HEK293 (cell line): ENCODE measurements around the gene CNTNAP5.

Source experiments
- CTCF ChIA-PET: fragments of 350-600 bp; formaldehyde crosslinking; extraction: SDS; loops from one replicate; lab custom pipeline; 2021; ENCODE audit warnings: antibody characterized with exemption; lab: Yijun Ruan, JAX
- POLR2A ChIA-PET: fragments of 300-600 bp; formaldehyde crosslinking; extraction: SDS; loops from one replicate; lab custom pipeline; 2020; ENCODE audit warnings: antibody characterized with exemption, inconsistent platforms; lab: Yijun Ruan, JAX
- H3K27ac ChIP-seq: fragments of 200-500 bp; sonication (Bioruptor generic); 2 replicates; pipeline ENCODE4 v1.5.1; 2014; ENCODE audit warnings: low read depth, low read length, control low read depth, inconsistent platforms; ENCODE audit errors: extremely low read depth
- H3K36me3 ChIP-seq, 2 experiments: fragments of 200-500 bp in 1 of 2; sonication (Bioruptor generic) in 1 of 2; 1 replicate in 1 of 2; 2 replicates in 1 of 2; pipeline ENCODE4 v1.5.1; 2014 to 2017; ENCODE audit warnings: inconsistent platforms in 2 of 2, low read length in 2 of 2; ENCODE audit not compliant: control insufficient read depth in 2 of 2, insufficient read depth in 1 of 2
- H3K4me1 ChIP-seq: fragments of 200-500 bp; sonication (Bioruptor generic); 2 replicates; pipeline ENCODE4 v1.5.1; 2014; ENCODE audit warnings: mild to moderate bottlenecking, low read length, inconsistent platforms; ENCODE audit not compliant: control insufficient read depth, insufficient read depth
- H3K4me3 ChIP-seq: 2 replicates; pipeline ENCODE4 v1.5.1; 2011; ENCODE audit warnings: low read depth, mild to moderate bottlenecking, control low read depth, low read length, moderate library complexity
- H3K9me3 ChIP-seq: fragments of 200-500 bp; sonication (Bioruptor generic); 2 replicates; pipeline ENCODE4 v1.5.1; 2014; ENCODE audit warnings: low read depth, low read length, inconsistent platforms; ENCODE audit not compliant: control insufficient read depth, insufficient read depth
- KLF1 ChIP-seq: fragments of 450-650 bp; formaldehyde crosslinking; IDR thresholded peaks from 2 replicates; pipeline ENCODE4 v1.5.1; 2016; ENCODE audit warnings: missing biosample characterization, missing genetic modification characterization
- KLF7 ChIP-seq: fragments of 450-650 bp; formaldehyde crosslinking; IDR thresholded peaks from 2 replicates; pipeline ENCODE4 v1.5.1; 2016; ENCODE audit warnings: missing biosample characterization, missing genetic modification characterization, borderline replicate concordance
- MZF1 ChIP-seq: fragments of 450-650 bp; formaldehyde crosslinking; IDR thresholded peaks from 2 replicates; pipeline ENCODE4 v1.5.1; 2017; ENCODE audit warnings: missing biosample characterization, missing genetic modification characterization, borderline replicate concordance
- PRDM10 ChIP-seq: fragments of 450-650 bp; formaldehyde crosslinking; IDR thresholded peaks from 2 replicates; pipeline ENCODE4 v1.5.1; 2016; ENCODE audit warnings: missing biosample characterization, missing genetic modification characterization
- RBAK ChIP-seq: fragments of 450-650 bp; formaldehyde crosslinking; IDR thresholded peaks from 2 replicates; pipeline ENCODE4 v1.5.1; 2016; ENCODE audit warnings: missing biosample characterization, missing genetic modification characterization
- TCF7L2 ChIP-seq: IDR thresholded peaks from 2 replicates; pipeline ENCODE4 v1.6.1; 2011; ENCODE audit warnings: low read depth, mild to moderate bottlenecking, inconsistent platforms, low read length, moderate library complexity, borderline replicate concordance
- ZBTB11 ChIP-seq: fragments of 450-650 bp; formaldehyde crosslinking; conservative IDR thresholded peaks from 2 replicates; pipeline ENCODE4 v1.5.1; 2016; ENCODE audit warnings: low read depth, missing biosample characterization, missing genetic modification characterization
- ZNF311 ChIP-seq: fragments of 450-650 bp; formaldehyde crosslinking; IDR thresholded peaks from 2 replicates; pipeline ENCODE4 v1.5.1; 2017; ENCODE audit warnings: missing biosample characterization, missing genetic modification characterization, borderline replicate concordance
- ZNF324 ChIP-seq: fragments of 450-650 bp; formaldehyde crosslinking; IDR thresholded peaks from 2 replicates; pipeline ENCODE4 v1.5.1; 2016; ENCODE audit warnings: missing biosample characterization, missing genetic modification characterization
- ZNF610 ChIP-seq: fragments of 450-650 bp; formaldehyde crosslinking; IDR thresholded peaks from 2 replicates; pipeline ENCODE4 v1.5.1; 2016; ENCODE audit warnings: missing biosample characterization, missing genetic modification characterization, borderline replicate concordance
- ZNF677 ChIP-seq: fragments of 450-650 bp; IDR thresholded peaks from 2 replicates; pipeline ENCODE4 v1.5.0; 2018; ENCODE audit warnings: missing biosample characterization, mild to moderate bottlenecking, missing genetic modification characterization, moderate library complexity
- ZNF792 ChIP-seq: fragments of 450-650 bp; formaldehyde crosslinking; IDR thresholded peaks from 2 replicates; pipeline ENCODE4 v1.5.1; 2016; ENCODE audit warnings: missing biosample characterization, missing genetic modification characterization

Gene CNTNAP5

GRCh38 chr2:124633812-124634211, 608.7 kb downstream of the CNTNAP5 start (continued):
- TF ChIP-seq ZNF324 (tag by site-specific recombination): no peak

- Histone ChIP-seq H3K4me1 (no peaks in the 10 kb centered on the region), H3K9me3 (no peaks in the 10 kb centered on the region), H3K4me3 (no peak overlapping the region), H3K36me3 (no peaks in the 10 kb centered on the region), H3K27ac (no peak overlapping the region)
- TF ChIP-seq MZF1 (tag by site-specific recombination): no peak
- no peak for TF ChIP-seq ZNF311 (tag by site-specific recombination)
- no peak for TF ChIP-seq ZNF792 (tag by site-specific recombination)
- no peak for TF ChIP-seq KLF7 (tag by site-specific recombination)
- no peak for TF ChIP-seq RBAK (tag by site-specific recombination)
- no peak for TF ChIP-seq TCF7L2
- TF ChIP-seq ZNF677 (tag by site-specific recombination): no peak
- TF ChIP-seq KLF1 (tag by site-specific recombination): no peak
- no peak for TF ChIP-seq ZNF610
- no peak for TF ChIP-seq PRDM10 (tag by site-specific recombination)
- POLR2A ChIA-PET: interaction anchor here (0.6 kb wide), 1 partner anchor 180 kb away, joined by 4 read pairs; no protein-coding TSS in a partner anchor
- CTCF ChIA-PET: no interaction called here
These were observed 614.4 kb downstream of the CNTNAP5 start for GRCh38 chr2:124639524-124639923.

- POLR2A ChIA-PET: no interaction called here
These were observed 615.2 kb downstream of the CNTNAP5 start for GRCh38 chr2:124640221-124640750.

More at GRCh38 chr2:124640221-124640750, 615.2 kb downstream of the CNTNAP5 start:
- H3K4me3 ChIP-seq: no peak overlapping the region
- H3K4me1 ChIP-seq: no peaks in the 10 kb centered on the region
- H3K36me3 ChIP-seq: no peaks in the 10 kb centered on the region
- no peak overlapping the region for H3K27ac ChIP-seq
- TF ChIP-seq ZBTB11 (tag by site-specific recombination) (no peak), ZNF792 (tag by site-specific recombination) (no peak)
- H3K9me3 ChIP-seq: no peaks in the 10 kb centered on the region
- CTCF ChIA-PET: no interaction called here
